Astrocyte of the spinal cord (primary cell): Measurements from ENCODE around the gene RPTOR.

ENCODE experiments used
- DNase-seq: peaks from one replicate; pipeline ENCODE4 v3.0.0; 2011; ENCODE audit warnings: low read depth, low spot score
- H3K4me3 ChIP-seq: 2 replicates; pipeline ENCODE4 v1.5.1; 2011; ENCODE audit warnings: low read depth, mild to moderate bottlenecking, low read length, moderate library complexity
- CTCF ChIP-seq: IDR thresholded peaks from 2 replicates; pipeline ENCODE4 v1.5.1; 2012; ENCODE audit warnings: low read depth, mild to moderate bottlenecking, low read length, inconsistent platforms
- in situ Hi-C: cut with HindIII; loops from 2 replicates; pipeline ENCODE4 v1.10.0; 2017; ENCODE audit warnings: low sequenced_read_pairs

RPTOR gene

GRCh38 chr17:80922580-80923160 is 378.0 kb downstream of the RPTOR start:
- no peak for DNase-seq
- no peak for TF ChIP-seq CTCF
- in situ Hi-C loops, result no loop called here
- H3K4me3 ChIP-seq, result no peak overlapping the region

- no peak for DNase-seq
- H3K4me3 ChIP-seq, result no peak overlapping the region
- TF ChIP-seq CTCF, result no peak
- in situ Hi-C loops, result no loop called here
Measured at GRCh38 chr17:80923211-80924110, 378.8 kb downstream of the RPTOR start.

DNA sequence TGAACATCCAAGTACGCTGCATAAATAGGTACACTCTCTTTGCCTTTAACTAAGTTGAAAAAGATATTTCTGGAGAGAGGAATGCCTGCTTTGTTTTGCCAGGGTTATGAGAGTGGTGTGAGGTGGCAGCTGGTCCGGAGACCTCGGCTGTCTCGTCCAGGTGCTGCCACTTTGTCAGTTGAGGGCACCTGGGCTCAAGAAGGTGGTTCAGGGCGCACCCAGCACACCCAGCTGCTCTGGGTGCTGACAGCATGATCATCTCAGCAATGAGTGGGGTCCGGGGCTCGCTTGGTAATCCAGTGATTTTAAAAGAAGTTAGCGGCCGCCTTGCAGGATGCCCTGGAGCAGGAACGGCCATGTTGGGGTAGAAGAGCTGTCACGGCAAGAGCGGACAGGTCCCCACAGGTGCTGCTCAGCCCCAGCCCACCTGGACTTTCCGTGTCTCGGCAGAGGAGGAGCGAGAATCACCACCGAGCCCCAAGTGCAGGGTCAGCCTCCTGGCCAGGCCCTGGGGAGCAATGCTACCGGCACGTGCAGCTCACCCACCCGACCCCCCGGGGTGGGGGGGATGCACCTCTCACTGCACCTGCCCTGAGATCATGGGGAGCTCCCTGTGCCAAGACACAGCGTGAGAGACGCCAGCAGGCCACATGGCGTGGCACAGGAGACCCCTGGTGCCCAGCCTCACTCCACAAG is 379.6 kb downstream of the RPTOR start:
- no peak for TF ChIP-seq CTCF
- in situ Hi-C loops, result no loop called here
- DNase-seq, result no peak
- H3K4me3 ChIP-seq, result no peak overlapping the region

- DNase-seq, result no peak
- TF ChIP-seq CTCF, result no peak
- no peak overlapping the region for H3K4me3 ChIP-seq
- in situ Hi-C loops, result no loop called here
Measured at GRCh38 chr17:80924807-80925610, 380.4 kb downstream of the RPTOR start.

- TF ChIP-seq CTCF, result no peak
- in situ Hi-C loops, result no loop called here
- DNase-seq, result no peak
- no peak overlapping the region for H3K4me3 ChIP-seq
Measured at GRCh38 chr17:80925688-80926335, 381.2 kb downstream of the RPTOR start.
